ENCODE data around the gene HKDC1.
A peak's percentile ranks its signal among the peaks of the same experiment; 100 is the strongest.
"Not testable (repeated sequence)": the region's sequence is repeated elsewhere in the genome, so short reads cannot be mapped to it uniquely, and the experiment has no call there.

HKDC1 gene

GRCh38 chr10:69220041-69220451 is at the start of gene HKDC1:
TSS of gene HKDC1 (plus strand) at chr10:69220332. CDS start at chr10:69220436, 104 bp downstream.
- no peak for DNase-seq

GRCh38 chr10:69172241-69172982 is 47.7 kb upstream of the HKDC1 start:
- no peak for DNase-seq

DNA sequence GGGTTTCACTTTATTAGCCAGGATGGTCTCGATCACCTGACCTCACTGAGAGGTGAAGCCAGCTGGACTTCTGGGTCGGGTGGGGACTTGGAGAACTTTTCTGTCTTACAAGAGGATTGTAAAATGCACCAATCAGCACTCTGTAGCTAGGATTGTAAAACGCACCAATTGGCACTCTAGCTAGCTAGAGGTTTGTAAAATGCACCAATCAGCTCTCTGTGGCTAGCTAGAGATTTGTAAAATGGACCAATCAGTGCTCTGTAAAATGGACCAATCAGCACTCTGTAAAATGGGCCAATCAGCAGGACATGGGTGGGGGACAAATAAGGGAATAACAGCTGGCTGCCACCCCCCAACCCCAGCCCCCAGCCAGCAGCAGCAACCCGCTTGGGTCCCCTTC is 44.8 kb upstream of the HKDC1 start:
- not testable (repeated sequence) for DNase-seq

GRCh38 chr10:69176823-69177222 is 43.3 kb upstream of the HKDC1 start:
- no peak for DNase-seq

DNA sequence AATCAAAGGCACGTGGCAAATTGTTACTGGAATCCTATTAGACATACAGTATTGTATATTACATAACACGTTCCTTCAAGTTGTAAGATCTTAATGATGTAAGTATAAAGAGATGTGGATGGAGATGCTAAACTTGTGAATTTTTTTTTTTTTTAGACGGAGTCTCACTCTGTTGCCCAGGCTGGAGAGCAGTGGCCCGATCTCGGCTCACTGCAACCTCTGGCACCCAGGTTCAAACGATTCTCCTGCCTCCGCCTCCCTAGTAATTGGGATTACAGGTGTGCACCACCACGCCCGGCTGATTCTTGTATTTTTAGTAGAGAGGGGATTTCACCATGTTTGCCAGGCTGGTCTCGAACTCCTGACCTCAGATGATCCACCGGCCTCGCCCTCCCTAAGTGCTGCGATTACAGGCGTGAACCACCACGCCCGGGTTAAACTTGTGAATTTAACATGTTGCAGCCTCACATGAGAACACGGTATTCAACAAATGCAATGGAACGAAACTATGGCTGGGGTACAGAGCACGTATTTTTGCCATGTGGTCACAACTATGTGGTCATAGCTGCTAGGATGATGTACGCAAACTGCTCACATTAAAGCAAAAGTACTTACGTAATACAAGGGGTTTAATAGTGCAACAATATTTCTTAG is 40.9 kb upstream of the HKDC1 start:
- DNase-seq = peak in 1 of 2 donors; percentile 56

DNA sequence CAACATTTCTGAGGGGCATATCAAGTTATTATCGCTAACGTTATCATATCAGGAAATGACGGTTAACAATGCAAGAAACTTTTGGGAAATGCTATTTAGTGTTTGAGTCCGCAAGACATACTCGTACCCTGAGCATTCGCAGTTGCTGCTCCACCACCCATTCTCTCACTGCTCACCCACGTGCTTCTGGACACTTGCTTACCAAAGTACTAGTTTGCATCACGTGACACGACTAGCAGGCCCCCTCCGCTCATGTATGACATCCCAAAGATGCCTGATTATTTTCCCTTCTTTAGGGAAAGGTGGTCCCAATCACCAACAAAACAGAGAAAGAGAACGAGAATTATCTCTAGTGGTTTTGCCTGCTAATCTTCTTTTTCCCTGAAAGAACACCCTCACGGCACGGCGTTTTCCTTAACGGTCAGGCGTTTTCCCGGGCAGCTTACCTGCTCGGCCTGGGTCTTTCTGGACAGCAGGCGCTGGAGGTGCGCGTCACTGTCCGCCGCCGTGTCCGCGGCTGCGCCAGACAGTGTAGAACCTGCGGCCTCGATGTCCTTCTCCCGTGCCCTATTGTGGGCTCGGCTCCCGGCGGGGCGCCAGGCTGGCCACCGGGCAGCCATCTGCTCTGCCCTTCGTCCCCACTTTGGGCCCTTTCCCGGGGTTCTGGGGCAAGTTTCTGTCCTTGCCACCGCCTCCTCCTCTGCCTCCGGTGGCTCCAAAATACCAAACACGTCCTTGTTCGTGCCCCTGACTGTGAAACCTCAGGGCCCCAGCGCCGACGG is 40.2 kb upstream of the HKDC1 start, which contains the start of gene SUPV3L1:
Gene SUPV3L1, plus strand, starts transcription at position 492 of the 782 bp plus-strand sequence. Its CDS starts 58 bp downstream, at position 550.
- peak; percentile 93 for DNase-seq

DNA sequence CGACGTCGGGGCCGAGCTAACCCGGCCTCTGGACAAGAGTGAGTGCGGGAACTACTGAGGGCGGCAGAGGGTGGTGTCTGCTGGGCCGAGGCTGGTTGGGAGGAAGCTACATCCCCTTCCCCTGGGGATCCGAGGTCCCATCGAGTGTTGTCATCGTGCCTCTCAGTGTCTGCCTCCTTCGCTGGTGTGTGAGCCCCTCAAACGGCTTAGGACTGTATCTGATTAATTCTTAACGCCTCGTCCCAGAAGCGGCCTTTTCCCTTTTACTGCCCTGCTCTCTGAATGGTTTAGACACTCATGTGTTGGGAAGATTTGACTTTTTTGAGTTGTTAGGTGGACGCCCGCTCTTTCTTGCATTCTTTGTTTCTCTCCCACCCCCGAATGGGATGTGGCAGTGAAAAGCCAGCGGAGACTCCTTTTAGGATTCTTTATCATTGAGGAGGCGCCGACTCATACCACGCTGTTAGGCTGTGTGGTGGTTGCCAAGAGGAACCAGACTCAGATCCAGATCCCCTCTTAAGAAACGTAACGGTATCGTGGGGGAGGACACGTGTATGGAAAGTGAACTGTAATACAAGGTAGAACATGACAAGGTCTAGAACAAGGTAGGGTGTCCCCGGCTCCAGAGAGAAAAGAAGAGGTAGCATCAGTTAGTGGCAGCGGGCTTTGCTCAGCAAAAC is 39.5 kb upstream of the HKDC1 start:
- DNase-seq = peak in 1 of 2 donors; percentile 18

GRCh38 chr10:69181433-69181832 is 38.7 kb upstream of the HKDC1 start:
- DNase-seq = no peak

GRCh38 chr10:69182005-69182404 is 38.1 kb upstream of the HKDC1 start:
- DNase-seq = no peak

GRCh38 chr10:69186524-69186923 is 33.6 kb upstream of the HKDC1 start:
- DNase-seq = no peak

DNA sequence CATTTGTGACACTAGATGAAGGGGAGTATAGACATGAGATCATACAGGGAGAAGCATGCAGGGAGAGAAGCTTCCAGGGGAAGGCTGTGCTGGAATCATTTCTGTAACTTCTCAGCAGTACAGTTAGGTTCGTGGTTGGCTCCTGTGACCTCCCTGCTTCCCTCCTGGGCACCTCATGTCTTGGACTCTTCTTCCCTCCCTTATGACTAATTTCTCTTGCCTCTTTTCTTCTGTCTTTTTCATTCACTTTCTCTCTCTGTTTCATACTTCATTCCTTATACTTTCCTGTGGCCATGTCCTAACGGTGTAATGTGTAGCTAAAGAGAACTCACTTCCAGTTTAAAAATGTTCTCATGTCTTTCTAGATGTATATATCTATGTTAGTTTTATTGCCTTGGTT is 19.1 kb upstream of the HKDC1 start:
- no peak for DNase-seq

- peak in 1 of 2 donors; percentile 43 for DNase-seq
These were observed 17.8 kb upstream of the HKDC1 start for GRCh38 chr10:69202332-69202731.

DNA sequence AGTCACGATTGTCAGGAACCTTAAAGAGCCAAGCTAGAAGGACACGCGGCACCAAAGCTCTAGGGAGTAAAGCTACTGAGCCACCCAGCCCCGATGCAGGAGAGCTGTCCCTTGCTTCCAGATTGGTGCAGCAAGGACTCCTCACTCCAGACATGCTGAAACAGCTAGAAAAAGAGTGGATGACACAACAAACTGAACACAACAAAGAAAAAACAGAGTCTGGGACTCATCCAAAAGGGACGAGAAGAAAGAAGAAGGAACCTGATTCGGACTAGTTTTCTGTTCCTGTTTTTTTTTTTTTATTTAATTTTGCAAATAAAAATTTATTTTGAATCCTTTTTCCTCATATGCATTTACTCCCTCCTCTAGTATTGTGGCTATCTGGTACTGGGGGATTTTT is 11.4 kb upstream of the HKDC1 start:
- no peak for DNase-seq

DNA sequence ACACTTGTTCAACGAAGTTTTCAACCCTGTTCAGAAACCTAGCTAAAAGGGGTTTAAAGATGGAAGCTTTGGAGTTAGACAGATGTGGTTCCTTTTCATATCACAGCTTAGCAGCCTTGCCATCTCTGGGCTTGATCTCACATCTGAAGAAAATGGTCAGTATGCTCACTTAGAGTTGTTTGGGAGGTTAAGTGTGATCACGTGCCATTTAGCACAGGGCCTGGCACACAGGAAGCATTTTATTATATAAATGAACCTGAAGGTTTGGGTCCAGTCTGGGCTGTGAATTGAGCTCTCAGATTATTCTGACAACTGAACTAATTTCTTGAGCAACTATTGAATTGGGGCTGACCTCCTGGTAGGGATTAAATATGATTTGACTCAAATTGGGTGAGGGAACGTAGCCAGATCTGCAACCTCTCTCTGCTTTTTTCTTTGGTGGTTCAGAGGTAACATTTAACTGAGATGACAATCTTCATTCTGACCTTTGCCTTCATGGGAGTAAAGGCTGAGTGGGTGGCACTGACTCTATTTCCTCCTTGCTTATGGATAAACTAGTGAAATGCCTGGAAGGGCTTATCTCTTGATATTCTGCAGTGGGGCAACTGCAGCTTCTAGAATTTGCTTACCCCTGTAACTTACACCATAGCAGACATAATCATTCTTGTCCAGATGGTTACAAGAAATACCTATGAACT is 10.2 kb upstream of the HKDC1 start:
- DNase-seq = no peak

DNA sequence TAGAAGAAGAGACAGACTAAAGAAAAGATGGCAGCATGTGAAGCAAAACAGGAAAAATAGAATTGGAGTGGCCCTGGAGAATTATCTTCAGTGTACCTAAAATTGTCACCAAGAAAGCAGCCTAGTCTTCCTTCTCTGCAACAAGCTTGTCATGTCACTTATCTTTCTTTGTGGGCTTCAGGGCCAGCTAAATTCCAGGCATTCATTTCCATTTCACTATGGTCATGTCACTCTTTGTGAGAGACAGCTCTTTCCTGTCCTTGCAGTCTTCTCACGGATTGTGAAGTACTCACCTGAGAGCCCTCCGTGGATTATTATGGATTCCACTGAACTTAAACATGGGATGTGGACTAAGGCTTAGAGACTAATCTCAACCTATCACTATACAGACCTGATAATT is 9.0 kb upstream of the HKDC1 start:
- no peak for DNase-seq

DNA sequence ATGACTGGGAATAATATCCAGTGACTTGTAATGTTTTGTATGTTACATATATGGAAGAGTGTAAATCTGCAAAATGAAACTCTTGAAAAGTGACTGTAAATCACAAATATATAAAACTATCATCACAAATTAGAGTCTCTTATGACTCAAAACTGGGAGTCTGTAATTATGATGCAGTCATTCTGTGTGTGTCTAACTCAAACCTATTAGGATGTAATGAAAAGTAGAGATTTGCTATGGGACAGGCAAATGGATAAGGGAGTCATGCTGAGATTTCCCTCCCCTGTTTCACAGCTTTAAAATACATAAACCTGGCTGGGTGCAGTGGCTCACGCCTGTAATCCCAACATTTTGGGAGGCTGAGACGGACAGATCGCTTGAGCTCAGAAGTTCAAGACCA is 8.6 kb upstream of the HKDC1 start:
- no peak for DNase-seq

- no peak for DNase-seq
These were observed 6.4 kb upstream of the HKDC1 start for GRCh38 chr10:69213591-69214311.

DNA sequence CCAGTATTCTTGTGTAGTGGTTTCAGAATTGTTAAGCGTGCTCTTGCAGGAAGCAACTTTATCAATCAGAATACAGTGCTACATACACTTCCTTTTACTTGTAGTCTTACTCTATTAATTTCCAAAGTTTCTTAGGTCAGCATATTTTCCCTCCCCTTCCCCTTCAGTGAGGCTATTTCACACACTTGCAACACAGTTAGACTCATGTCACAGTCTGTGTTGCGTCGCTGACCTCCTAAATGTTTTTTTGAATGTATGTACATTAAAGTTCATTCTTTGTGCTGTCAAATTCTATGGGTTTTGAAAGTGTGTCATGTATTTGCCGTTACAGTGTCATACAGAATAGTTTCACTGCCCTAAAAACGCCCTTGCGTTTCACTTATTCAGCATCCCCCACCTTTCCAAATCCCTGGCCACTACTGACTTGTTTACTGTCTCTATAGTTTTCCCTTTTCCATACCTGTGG is 5.4 kb upstream of the HKDC1 start:
- no peak for DNase-seq

- DNase-seq = peak in 1 of 2 donors; percentile 34
These were observed 4.5 kb upstream of the HKDC1 start for GRCh38 chr10:69215405-69216171.

DNA sequence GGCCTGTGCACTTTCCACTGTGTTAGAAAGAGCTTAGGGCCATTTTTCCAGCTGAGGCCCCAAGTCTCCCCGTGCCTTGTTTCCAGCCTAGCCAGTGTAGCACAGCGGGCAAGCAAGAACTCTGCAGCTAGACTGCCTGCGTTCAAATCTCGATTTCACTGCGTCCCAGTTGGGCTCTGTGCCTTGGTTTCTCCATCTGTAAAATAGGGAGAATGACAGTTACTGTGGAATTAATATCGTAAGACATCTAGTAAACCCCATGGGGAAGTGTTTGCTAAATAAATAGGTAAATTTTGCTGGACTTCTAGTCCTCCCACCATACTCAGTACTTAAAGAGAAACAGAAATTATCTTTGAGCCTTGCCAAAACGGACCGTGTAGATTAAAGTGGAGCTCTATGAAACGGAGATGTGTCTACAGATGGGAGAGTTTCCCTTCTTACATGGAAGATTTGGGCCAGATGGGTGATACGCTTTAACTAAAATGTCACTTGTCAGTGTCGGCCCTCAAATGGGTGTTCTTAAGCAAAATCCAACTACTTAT is 3.5 kb upstream of the HKDC1 start:
- no peak for DNase-seq

Measured in CD4-positive, alpha-beta T cell treated with Interleukin-4 for 1 hour (primary cell).